COLO668 (cell line): ENCODE measurements around the gene NECAB3.
A peak's percentile ranks its signal among the peaks of the same experiment; 100 is the strongest.

ENCODE experiments used
- DNase-seq: peaks from one replicate; lab custom pipeline; 2025; ENCODE audit not compliant: unreplicated experiment; lab: John Stamatoyannopoulos, UW

NECAB3 gene

GRCh38 chr20:33697129-33697528 lies 22.9 kb upstream of the NECAB3 start:
- no peak for DNase-seq

DNA sequence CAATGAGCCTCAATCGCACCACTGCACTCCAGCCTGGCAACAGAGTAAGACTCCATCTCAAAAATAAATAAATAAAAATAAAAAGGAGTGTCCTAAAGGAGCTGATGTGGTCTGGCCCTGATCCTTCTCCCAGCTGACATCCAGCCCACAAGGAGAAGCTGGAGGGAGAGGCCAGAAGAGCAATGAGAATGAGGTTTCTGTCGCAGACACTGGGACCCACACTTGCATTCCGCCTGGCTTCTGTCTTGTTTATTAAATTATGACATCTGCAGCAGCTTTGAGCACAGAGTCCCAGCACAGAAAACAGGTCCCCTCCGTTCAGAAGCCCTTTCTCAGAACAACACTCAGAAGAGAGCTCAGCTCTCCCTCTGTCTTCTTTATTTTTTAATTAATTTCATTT lies 22.2 kb upstream of the NECAB3 start:
- no peak for DNase-seq

- no peak for DNase-seq
Observed at GRCh38 chr20:33694639-33695012, 20.4 kb upstream of the NECAB3 start.

DNA sequence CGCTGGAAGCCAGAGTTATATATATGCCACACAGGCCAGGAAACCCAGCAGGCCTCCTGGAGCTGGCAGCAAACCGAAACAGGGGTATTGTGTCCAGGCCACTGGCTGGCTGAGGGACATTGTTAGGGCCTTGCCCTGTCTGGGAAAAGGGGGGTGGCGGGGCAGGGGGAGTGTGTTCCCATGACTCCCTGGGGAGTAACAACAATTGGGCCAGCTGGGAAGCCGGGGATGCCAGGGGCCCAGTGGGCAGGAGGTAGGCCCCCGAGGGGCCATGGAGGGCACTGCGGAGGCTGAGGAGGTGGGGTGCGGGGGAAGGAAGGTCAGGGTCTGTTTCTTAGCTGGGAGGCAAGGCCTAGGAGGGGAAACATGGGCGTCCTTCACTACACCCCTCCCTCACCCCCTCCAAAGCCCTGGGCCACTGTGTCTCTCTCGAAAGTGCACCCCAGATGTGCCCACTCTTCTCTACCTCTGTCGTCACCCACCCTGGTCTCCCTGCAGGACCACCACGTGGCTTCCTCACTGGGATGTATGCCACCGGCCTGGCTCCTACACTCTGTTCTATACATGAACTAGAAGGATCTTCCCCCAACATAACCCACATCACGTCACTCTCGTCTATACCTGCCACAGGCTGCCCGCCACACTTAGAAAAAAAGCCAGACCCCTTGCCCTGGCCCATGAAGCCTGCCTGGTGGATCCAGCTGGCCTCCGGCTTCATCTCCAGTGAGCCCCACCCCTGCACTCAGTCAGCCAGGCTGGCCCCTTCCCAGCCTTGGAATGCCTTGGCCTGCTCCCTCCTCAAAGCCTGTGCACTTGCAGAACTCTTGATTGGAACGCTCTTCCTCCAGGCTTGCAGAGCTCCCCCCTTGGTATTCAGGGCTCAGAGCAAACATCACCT lies 19.8 kb upstream of the NECAB3 start:
- DNase-seq, result no peak

GRCh38 chr20:33693289-33693688 lies 19.1 kb upstream of the NECAB3 start:
- DNase-seq, result no peak

GRCh38 chr20:33689973-33690372 lies 15.7 kb upstream of the NECAB3 start:
- no peak for DNase-seq

DNA sequence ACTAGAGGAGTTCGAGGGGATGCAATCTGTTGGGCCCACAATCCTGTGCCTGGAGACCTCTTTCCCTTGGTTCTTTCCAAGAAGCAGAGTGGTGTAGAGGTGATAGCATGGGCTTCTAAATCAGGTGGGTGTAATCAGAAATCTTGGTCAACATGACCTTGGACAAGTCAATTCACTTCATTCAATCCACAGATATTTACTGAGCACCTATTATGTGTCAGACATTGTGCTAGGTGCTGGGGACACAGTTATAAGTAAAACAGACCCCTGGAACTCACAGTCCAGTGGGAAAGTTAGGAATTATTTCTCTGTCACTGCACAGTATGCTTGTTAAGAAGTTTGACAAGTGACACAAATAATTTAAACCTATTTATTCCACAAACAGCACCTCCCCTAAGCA lies 15.3 kb upstream of the NECAB3 start:
- DNase-seq, result no peak

DNA sequence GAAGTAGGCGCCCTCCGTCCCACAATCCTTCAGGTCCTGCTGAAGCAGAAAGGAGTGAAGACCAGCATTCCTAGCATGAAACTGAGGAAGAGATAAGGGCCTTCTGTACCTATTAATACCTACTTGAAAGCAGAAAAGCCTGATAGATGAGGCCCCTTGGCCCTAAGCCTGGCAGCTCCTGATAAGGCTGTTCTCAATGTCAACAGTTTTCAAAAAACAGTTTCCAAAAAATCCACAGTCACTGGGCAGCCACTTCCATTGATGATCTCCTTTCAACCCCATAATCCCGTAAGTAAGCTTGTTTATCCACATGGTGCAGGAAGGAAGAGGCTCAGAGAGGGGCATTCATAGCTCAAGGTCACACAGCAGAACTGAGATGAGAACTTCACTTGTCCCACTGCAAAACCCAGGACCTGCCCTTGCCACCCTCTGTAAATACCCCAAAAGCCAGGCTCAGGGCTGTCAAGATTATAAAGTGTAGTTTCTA lies 14.8 kb upstream of the NECAB3 start:
- no peak for DNase-seq

DNA sequence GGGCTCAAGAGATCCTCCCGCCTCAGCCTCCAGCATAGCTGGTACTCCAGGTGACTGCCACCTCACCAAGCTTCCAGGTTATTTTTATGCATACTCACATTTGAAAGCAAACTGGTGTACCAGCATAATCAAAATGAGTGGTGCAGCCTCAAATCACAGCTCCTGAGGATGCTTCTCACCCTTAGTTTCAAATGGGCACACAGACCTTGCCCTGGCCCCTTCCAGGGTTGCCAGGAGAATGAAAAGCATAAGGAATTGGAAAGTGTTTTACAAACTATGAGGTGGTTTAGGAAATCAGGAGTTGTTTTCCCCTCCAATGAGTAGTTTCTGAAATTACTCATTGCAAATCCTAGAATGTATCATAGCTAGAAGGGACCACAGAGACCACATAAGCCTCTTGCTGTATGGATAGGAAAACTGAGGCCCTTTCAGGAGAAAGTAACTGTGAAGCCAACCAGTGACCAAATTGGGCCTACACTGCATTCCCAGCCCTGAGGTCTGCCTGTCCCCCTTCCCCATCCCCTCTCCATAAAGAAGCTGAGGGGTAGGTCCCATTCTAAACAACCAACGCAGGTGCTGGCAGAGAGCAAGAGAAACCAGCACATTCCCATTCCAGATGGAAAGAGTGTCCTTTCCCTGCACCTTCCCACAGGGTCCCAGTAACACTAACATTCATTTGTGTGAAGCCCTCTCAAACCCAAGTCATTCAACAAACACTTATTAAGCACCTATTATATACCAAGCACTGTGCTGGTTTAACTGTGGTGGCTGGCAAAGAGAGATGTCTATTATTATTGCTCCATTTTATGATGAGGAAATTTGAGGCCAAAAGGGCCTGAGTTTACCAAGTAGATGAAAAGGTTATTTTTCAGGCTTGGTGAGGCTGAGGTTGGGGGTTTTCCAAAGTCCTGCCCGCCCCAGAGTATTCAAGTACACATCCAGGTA lies 14.0 kb upstream of the NECAB3 start:
- DNase-seq, result no peak

GRCh38 chr20:33687370-33687915 lies 13.2 kb upstream of the NECAB3 start:
- DNase-seq, result no peak

GRCh38 chr20:33686984-33687366 lies 12.7 kb upstream of the NECAB3 start:
- DNase-seq, result no peak

DNA sequence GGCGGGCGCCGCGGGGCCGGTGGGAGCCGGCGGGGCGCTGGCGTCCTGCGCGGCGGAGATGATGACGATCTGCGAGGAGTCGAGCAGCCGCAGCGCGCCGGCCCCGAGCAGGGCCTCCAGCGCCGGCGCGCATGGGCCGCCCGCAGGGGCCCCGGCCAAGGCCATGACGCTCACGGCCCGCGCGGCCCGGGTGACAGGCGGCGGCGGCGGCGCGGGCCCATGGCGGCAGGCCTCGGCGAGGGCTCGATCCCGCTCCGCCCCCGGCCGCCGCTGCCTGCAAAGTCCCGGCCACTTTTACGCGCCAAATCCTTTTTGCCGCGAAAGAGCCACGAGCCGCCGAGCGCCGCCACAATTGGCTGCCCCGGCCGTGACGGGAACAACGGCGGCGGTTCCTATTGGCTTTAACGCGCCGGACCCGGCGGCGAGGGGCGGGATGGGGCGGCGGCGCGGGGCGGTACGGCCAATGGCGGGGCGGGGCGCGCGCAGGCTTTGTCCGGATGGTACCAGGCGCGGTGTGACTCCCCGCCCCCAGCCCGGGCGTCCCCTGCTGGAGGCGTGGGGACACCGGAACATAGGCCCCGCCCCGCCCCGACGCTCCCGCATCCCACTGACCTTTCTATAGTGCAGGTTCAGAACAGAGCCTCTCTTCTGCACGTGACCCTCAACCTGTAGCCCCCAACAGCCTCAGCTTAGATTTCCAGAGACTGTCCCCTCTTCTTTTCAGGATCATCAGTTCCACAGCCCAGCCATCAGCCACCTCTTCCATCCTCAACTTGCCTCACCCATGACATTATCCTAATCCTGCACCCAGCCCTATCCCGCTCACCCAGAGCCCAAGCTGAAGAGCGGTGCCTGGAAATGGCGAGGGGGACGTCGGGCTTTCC lies 12.1 kb upstream of the NECAB3 start, which contains the start of gene E2F1:
E2F1 (minus strand) TSS at position 286 of the 884 bp plus-strand sequence; CDS start at position 165, 121 bp downstream.
- DNase-seq, result peak; percentile 99

- DNase-seq, result peak; percentile 87
Observed at GRCh38 chr20:33685328-33686099, 11.3 kb upstream of the NECAB3 start.

- peak; percentile 82 for DNase-seq
Observed at GRCh38 chr20:33684533-33685327, 10.5 kb upstream of the NECAB3 start.

DNA sequence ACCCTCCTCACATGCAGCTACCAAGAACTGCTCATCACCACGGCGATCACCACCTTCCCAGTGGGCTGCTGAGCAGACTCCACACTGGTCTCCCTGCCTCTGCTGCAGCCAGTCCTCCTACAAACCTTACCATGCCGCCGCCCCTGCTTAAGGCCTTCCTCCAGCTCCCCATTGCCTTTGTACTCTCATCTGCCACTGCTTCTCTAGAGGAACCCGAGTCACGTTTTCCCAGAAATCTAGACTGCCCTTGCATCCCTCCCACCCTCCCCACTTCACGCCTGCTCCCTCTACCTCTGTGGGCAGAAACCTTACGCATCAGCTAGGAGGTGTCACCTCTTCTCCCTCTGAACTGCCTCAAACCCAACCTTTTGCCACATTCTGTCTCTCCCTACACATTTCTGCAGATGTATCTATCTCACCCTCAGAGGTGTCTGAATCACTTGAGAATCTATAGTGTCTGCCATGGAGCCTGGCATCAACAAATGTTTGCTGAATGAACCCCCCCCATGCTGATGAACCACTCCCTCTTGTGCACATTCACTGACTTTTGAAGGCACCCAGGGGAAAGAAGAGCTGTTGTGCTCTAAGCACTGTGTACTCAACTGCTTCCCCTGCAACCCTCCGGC lies 7.6 kb upstream of the NECAB3 start:
- no peak for DNase-seq

DNA sequence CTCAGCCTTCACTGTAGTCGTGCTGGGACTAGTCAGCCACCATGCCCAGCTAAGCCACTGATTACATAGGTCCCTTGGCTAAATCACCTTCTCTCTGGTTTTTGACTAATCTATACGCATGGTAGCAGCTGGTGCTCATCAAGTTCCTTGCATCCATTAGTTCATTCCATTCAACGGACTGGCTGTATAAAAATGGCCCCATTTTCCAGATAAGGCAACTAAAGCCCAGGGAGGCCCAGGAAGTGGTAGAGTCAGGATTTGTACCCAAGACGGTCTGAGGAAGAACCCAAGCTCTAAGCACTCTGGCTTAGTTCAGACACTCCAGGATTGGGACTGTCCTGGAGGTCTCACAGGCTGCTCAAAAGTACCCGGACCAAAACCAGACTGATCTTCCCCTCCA lies 7.1 kb upstream of the NECAB3 start:
- DNase-seq, result no peak

- no peak for DNase-seq
Observed at GRCh38 chr20:33680686-33681085, 6.5 kb upstream of the NECAB3 start.

- no peak for DNase-seq
Observed at GRCh38 chr20:33679758-33680485, 5.7 kb upstream of the NECAB3 start.
